Vagina (tissue), 2 donors: ENCODE data around the gene LPIN3.

Source experiments
- POLR2A ChIP-seq, 2 donors: fragments of 450-650 bp; IDR thresholded peaks; one replicate each; pipeline ENCODE4 v1.6.1; 2017; ENCODE audit warnings: antibody characterized with exemption in 2 of 2, mild to moderate bottlenecking in 2 of 2, moderate library complexity in 2 of 2
- POLR2AphosphoS5 ChIP-seq, 2 donors: sonication (generic); formaldehyde crosslinking; IDR thresholded peaks; one replicate each; pipeline ENCODE4 v1.9.0; 2017; ENCODE audit warnings: antibody characterized with exemption in 2 of 2, mild to moderate bottlenecking in 2 of 2, low read depth in 1 of 2; ENCODE audit not compliant: insufficient read depth in 1 of 2
- TF ChIP-seq, protein P1 (sequence below), 3 experiments: fragments of 450-650 bp in 2 of 3; fragments of 200-600 bp in 1 of 3; sonication (generic) in 1 of 3; IDR thresholded peaks; one replicate each; pipeline ENCODE4 v1.5.1; 2017 to 2019; ENCODE audit warnings: antibody characterized with exemption in 3 of 3, mild to moderate bottlenecking in 2 of 3, moderate library complexity in 2 of 3

DNA sequence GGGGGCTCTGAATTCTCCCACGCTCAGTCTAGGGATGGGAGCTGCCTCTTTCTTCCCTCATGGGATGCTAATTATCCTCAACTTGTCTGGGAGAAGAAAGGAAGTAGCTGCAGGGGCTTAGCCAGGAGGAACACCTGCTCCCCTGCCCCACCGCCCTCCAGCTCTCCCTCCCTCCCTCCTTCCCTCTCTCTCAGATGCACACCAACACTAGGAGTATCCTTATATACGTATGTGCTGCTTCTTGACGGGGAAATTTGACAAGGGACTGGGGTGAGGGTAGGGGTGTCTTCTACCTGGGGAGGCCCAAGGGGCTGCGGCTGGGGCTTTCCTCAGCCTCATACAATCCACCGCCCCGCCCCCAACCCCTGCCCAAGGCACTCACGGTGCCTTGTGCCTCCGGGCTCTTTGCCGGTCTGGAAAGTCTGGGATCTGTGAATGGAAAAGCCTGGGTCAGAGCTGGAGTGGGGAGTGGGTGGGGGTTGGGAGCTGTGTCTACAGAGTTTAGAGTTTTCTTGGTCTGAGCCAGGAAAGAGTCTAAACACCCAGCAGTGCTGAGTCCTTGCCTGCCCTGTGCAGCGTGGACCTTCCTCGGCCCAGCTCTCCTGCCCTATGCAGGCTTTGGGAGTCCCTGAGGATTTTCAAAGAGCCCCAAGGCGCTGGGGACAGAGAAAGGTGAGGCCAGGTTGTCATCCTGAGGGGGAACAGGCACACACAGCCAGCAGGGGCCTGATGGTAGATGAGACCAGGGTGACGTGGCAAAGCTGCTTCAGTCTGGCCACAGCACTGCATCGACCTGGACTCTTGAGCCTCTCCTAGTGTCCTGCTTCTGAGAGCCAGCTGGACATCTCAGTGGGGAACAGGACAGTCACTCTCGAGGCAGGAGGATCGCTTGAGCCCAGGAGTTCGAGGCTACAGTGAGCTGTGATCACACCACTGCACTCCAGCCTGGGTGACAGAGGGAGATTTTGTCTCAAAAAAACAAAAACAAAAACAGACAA lies 55.3 kb downstream of the LPIN3 start:
- TF ChIP-seq, protein P1, sequence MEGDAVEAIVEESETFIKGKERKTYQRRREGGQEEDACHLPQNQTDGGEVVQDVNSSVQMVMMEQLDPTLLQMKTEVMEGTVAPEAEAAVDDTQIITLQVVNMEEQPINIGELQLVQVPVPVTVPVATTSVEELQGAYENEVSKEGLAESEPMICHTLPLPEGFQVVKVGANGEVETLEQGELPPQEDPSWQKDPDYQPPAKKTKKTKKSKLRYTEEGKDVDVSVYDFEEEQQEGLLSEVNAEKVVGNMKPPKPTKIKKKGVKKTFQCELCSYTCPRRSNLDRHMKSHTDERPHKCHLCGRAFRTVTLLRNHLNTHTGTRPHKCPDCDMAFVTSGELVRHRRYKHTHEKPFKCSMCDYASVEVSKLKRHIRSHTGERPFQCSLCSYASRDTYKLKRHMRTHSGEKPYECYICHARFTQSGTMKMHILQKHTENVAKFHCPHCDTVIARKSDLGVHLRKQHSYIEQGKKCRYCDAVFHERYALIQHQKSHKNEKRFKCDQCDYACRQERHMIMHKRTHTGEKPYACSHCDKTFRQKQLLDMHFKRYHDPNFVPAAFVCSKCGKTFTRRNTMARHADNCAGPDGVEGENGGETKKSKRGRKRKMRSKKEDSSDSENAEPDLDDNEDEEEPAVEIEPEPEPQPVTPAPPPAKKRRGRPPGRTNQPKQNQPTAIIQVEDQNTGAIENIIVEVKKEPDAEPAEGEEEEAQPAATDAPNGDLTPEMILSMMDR (IDR thresholded peaks at IDR 0.05) = no peak
- TF ChIP-seq POLR2A (IDR thresholded peaks at IDR 0.05) (no peak), POLR2AphosphoS5 (IDR thresholded peaks at IDR 0.05; ENCODE audit: insufficient read depth in 1 of 2, low read depth in 1 of 2) (no peak)
